Stimulated activated naive CD8-positive, alpha-beta T cell treated with anti-CD3 and anti-CD28 coated beads, Interleukin-15, Interleukin-2, amounts not matched to agents 100 ng/mL and 50 ng/mL, for 24 hours (primary cell): ENCODE data around the gene BAIAP2.
"Not testable (repeated sequence)": the region's sequence is repeated elsewhere in the genome, so short reads cannot be mapped to it uniquely, and the experiment has no call there.

Experiments
- H3K27ac Mint-ChIP-seq: one replicate; pipeline ENCODE4 v1.8.0; 2021; ENCODE audit warnings: mild to moderate bottlenecking, mixed read lengths
- H3K27me3 Mint-ChIP-seq: one replicate; pipeline ENCODE4 v1.8.0; 2021; ENCODE audit warnings: mixed read lengths
- H3K36me3 Mint-ChIP-seq: one replicate; pipeline ENCODE4 v1.8.0; 2021; ENCODE audit warnings: low read depth, mixed read lengths
- H3K4me1 Mint-ChIP-seq: one replicate; pipeline ENCODE4 v1.8.0; 2021; ENCODE audit warnings: low read depth, mixed read lengths
- H3K4me3 Mint-ChIP-seq: one replicate; pipeline ENCODE4 v1.8.0; 2021; ENCODE audit warnings: mild to moderate bottlenecking, mixed read lengths
- H3K9me3 Mint-ChIP-seq: one replicate; pipeline ENCODE4 v1.8.0; 2021; ENCODE audit warnings: mixed read lengths

Gene BAIAP2

DNA sequence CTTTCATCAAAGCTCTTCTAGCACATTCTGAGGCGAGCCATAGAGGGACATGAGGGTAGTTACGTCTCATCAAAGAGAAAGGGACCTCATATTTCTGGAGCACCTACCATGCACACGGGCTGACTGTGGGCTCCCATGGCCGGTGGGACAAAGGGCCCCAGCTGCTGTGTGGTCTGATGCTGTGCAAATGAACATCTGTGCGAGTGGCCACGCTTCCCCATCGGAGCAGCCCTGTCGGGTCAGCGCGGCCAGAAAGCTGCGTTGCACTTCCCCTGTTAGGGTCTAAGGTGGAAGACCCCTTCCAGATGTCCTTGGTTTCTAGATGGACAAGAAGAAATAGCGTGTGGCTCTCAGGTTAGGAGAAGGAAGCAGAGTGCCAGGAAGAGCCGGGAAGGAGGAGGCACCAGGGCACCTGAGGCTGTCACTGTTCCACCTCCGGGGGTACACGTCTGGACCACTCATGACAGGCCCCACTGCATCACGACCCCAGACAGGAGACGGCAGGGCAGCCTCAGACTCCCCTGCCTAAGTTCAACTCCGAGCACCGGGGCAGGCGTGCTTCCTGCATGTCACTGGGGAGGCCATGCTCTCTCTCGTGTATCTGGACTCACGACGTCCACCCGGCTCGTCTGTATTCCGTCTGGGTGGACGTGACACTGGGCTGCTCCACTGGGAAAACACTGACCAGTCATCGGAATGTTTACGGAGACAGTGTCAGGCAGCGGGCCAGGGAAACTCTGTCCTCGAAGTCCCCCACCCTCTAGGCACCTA is 8.5 kb upstream of the BAIAP2 start:
- peaks cover 4% of the 10 kb centered on the region for H3K9me3 Mint-ChIP-seq
- no peak overlapping the region for H3K4me3 Mint-ChIP-seq
- H3K4me1 Mint-ChIP-seq: peaks cover 7% of the 10 kb centered on the region
- no peak overlapping the region for H3K27ac Mint-ChIP-seq
- H3K36me3 Mint-ChIP-seq: no peaks in the 10 kb centered on the region
- H3K27me3 Mint-ChIP-seq: peaks cover 17% of the 10 kb centered on the region

DNA sequence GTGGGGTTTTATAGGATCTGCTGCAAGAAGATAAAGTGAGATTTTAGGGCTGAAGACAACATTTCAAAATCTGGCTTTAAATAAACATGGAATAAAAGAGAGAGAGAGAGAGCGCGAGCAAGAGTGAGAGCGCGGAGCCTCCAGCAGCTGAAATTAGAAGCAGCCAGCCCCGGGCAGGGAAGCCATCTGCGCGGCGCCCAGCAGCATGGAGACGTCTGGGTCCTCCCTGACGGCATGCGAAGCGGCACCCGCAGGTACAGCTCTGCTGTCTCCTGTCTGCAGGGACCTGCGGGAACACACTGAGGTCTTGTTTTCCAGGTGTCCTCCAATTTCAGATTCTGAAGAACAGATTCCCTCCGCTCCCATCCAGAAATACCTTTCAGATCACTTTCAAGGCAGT is 7.9 kb upstream of the BAIAP2 start:
- Mint-ChIP-seq H3K4me1 (peaks cover 7% of the 10 kb centered on the region), H3K27ac (no peak overlapping the region), H3K9me3 (peaks cover 4% of the 10 kb centered on the region), H3K36me3 (no peaks in the 10 kb centered on the region), H3K27me3 (peaks cover 17% of the 10 kb centered on the region), H3K4me3 (no peak overlapping the region)

DNA sequence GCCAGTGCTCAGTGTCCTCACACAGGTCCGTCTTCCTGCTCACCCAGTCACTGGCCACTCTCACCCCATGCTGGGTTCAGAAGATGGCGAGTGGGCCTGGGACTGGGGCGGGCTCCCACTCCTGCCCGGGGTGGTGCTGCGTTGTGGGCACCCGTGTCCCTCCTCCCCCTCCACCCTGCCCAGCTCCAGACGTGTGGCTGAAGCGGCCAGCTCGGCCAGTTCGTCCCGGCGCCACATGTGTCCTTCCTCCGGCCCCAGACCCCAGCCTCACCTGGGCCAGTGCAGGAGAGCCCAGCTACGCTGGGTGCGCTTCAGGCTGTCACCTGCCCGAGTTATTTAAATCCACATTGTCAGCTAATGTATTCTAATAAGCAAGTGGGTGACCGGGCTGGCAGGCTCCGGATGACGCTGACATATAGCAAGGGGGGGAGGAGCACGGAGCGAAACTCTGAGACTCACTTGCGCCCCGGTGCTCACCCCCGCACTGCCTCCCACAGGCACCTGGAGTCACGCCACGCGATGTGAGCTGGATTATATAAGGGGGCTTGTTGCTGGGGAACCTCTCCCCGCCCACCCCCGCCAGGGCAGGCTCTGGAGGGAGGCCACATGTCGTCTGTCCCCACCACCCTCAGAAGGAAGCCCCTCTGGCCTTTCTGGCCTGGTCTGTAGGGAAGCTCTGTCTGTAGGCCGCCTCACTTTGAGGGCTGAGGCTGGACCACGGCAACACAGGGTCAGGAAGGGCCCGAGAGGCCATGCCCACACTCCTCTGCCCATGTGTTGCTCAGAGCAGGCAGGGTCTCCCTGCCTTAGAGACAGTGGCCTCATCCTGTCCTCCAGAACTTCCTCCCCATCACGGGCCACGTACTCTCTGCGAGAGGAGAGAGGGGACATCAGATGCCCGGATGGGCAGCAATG is 7.1 kb upstream of the BAIAP2 start:
- Mint-ChIP-seq H3K4me1 (peaks cover 7% of the 10 kb centered on the region), H3K36me3 (no peaks in the 10 kb centered on the region), H3K4me3 (no peak overlapping the region), H3K9me3 (peaks cover 4% of the 10 kb centered on the region), H3K27me3 (peaks cover 17% of the 10 kb centered on the region), H3K27ac (no peak overlapping the region)

DNA sequence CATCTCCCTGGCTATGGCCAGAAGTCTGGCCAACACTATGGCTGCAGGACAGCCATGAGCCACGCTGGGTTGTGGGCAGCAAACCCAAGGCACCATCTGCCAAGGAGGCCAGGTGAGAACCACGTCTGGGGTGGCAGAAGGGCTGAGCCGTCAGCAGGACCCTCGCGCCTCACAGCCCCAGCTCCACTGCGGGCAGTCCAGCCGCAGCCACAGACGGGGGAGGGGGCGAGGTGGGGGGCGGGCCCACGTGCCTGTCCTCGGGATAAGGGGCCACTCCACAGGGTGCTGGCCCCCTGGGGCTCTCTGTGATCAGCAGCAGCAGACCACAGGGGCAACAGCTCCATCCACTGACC is 6.5 kb upstream of the BAIAP2 start:
- H3K4me1 Mint-ChIP-seq: peaks cover 10% of the 10 kb centered on the region
- peaks cover 4% of the 10 kb centered on the region for H3K9me3 Mint-ChIP-seq
- H3K27ac Mint-ChIP-seq: no peak overlapping the region
- peaks cover 22% of the 10 kb centered on the region for H3K27me3 Mint-ChIP-seq
- no peaks in the 10 kb centered on the region for H3K36me3 Mint-ChIP-seq
- H3K4me3 Mint-ChIP-seq: no peak overlapping the region

DNA sequence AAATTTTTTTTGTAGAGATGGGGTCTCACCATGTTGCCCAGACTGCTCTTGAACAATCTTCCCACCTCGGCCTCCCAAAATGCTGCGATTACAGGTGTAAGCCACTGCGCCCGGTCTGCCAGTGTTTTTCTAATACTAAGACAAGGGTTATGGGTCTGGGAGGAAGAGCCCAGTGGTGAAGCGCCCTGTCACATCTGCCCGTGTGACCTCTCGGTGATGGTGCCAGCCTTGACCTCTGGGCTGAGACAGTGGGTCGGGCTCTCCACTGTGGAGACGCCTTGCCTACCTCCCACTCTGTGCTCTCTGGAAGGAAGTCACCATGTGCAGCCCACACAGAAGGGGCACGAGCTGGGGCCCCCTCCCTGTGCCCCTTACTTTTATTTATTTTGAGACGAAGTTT is 5.1 kb upstream of the BAIAP2 start:
- H3K4me3 Mint-ChIP-seq: no peak overlapping the region
- H3K9me3 Mint-ChIP-seq: peaks cover 4% of the 10 kb centered on the region
- H3K27me3 Mint-ChIP-seq: peaks cover 29% of the 10 kb centered on the region
- peaks cover 15% of the 10 kb centered on the region for H3K4me1 Mint-ChIP-seq
- H3K36me3 Mint-ChIP-seq: no peaks in the 10 kb centered on the region
- H3K27ac Mint-ChIP-seq: no peak overlapping the region

DNA sequence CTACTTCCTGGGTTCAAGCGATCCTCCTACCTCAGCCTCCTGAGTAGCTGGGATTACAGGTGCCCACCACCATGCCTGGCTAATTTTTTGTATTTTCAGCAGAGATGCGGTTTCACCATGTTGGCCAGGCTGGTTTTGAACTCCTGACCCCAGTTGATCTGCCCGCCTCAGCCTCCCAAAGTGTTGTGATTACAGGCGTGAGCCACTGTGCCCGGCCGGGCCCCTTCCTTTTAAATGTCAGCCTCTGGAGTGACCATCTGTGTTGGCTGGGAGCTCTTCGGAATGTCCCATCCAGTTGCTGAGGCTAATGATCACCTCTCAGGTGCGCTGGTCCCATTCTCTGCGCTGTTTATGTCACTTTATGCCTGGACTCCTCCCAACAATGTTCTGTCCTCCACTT is 4.6 kb upstream of the BAIAP2 start:
- not testable (repeated sequence) for H3K27ac Mint-ChIP-seq, H3K36me3 Mint-ChIP-seq, H3K9me3 Mint-ChIP-seq, H3K4me3 Mint-ChIP-seq
- H3K4me1 Mint-ChIP-seq: peaks cover 15% of the 10 kb centered on the region
- peaks cover 29% of the 10 kb centered on the region for H3K27me3 Mint-ChIP-seq

DNA sequence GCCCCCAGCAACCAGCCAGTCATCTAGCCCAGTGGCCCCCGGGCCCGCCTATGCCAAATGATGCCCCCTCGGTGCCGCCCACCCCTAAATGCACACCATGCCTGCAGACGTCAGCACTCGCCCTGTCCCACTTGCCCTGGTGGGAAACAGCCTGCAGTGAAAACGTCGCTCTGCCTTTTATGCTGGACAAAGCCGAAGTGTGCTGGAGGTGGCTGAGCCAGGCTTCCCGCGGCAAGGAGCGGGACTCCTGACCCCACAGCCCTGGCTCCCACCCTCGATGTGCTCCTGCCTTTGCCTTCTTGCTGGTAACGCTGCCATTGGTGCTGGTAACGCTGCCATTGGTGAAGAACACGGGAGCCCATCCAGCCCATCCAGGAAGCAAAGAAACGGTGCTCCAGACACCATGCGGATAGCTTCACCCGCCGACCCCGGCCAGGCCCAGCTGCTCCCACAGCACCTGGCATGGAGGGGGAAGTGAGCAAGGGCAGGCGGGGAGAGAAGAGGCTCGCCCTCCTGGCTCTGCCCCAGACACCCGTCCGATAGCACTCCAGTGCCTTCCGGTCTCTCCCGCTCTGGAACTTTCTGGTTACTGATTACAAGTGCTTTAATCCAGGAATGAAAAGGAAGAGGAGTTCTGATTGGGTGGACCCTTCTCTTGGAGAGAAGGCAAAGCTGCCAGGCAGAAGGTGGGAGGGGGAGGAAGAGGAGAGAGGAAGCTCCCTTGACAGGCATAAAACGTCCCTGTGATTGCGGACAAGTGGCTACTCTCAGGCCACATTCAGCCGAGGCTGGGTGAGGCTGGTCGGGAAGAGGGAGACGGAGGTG is 4.0 kb upstream of the BAIAP2 start:
- Mint-ChIP-seq H3K9me3 (peaks cover 4% of the 10 kb centered on the region), H3K27me3 (peaks cover 32% of the 10 kb centered on the region), H3K4me3 (no peak overlapping the region), H3K36me3 (no peaks in the 10 kb centered on the region), H3K27ac (no peak overlapping the region), H3K4me1 (peaks cover 19% of the 10 kb centered on the region)

DNA sequence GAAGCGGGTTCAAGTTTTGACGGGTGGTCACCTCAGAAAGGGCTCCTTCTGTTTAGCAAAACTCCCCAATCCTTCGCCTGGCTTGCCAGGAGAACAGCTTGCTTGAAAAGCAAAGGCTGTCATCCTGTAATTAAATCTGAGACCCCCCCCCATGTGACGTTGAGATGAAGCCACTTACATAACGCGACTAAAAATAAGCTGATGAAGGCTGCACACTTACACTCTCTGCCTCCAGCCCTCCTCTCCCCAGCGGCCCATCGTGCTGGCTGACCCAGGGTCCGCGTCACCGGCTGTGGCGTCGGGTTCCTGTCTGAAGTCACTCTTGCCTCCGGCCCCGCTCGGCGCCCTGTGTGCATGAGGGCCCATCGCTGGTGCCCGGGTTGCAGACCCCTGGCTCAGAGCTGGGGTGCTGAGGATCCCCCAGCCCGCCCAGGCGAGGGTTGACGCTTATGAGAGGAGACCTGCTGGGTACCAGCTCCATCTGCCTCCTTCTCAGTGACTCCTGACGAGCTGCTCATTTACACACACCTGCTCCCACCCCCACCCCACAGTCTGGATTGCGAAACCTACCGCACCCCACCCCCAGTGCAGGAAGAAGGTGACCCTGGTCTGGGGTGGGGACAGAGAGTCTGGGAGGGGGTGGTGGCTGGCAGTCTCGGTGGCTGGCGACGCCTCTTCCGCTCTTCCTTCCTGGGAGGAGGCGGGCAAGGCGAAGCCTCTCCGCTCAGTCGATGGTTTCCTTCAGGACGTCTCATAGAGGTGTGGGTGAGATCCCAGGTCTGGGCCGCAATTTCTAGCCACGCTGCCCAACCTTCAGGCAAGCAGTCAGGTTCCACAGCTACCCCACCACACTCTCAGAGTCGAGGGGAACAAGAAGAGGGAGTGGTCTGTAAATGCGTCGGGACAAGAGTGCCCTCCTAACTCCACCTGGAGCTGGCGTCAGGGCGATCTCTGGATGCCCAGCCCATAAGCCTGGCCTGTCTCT is 3.1 kb upstream of the BAIAP2 start:
- H3K36me3 Mint-ChIP-seq: peaks cover 3% of the 10 kb centered on the region
- no peak overlapping the region for H3K27ac Mint-ChIP-seq
- H3K9me3 Mint-ChIP-seq: peaks cover 3% of the 10 kb centered on the region
- H3K4me1 Mint-ChIP-seq: peaks cover 26% of the 10 kb centered on the region
- H3K4me3 Mint-ChIP-seq: no peak overlapping the region
- peaks cover 40% of the 10 kb centered on the region for H3K27me3 Mint-ChIP-seq

DNA sequence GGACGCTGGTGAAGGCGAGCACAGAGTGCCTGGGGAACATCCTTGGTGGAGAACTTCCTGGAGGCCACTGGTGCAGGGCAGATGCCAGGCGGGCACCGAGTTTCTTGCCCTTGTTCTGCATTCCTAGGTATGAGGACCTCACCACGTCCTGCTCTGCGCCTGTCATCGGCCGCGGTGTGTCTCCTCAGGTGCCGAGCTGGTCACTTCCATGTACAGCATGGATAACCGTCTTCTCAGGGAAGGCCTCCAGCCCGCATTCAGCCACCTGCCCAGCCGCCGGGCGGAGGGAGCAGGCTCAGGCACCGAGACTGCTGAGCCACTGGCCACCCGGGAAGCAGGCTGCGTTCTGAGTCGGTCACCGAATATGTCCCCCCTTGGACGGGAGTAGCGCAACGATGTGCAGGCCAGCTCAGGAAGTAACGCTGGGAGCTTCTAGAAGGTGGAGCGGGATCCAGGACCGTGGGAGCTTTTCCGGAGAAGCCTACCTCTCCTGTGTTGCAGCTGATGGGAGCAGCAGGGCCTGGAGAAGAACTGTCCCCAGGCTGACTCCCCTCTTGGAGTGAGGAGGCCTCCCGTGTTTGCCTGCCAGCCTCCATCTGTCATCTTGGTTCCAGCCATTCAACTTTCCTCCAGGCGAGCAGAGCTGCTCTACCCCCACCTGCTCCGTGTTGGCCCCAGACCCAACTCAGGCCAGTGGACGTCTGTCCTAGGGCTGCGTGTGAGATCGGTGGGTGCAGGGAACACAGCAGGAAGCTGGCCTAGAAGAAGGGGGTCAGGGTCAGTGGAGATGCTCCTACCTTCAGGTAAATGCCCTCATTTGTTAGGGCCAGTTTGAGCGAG is 2.1 kb upstream of the BAIAP2 start:
- Mint-ChIP-seq H3K4me3 (peak overlapping the region; percentile 47), H3K36me3 (peaks cover 3% of the 10 kb centered on the region), H3K4me1 (peaks cover 28% of the 10 kb centered on the region), H3K9me3 (no peaks in the 10 kb centered on the region), H3K27ac (no peak overlapping the region), H3K27me3 (peaks cover 39% of the 10 kb centered on the region)

DNA sequence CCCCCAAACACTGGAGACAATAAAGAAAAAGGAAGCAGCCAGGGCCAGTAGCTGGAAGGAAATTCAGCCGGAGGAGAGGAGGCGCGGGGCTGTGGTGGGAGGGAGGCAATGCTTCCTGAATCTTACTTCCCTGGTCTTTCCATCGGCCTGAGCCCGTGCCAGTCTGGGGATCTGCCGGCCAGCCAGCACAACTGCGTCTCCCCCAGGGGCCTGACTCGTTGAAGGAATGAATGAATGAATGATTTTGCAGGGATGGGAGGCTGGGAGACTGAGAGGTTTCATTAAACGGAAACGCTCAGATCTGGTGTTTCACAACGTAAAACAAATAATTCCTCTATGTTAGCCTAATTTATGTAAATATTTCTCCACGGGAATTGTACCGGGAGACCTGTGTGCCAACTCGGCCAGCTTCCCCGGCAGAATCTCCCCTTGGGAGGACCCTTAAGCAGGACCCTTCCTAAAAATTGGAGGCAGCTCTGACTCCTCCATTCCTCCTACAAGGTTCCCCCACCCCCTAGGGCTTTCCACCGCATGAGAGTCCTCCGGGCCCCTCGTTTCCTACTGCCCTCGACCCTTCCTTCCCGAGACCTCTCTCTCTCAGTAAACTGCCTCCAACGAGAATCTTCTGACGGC is 1.3 kb upstream of the BAIAP2 start:
- Mint-ChIP-seq H3K36me3 (peaks cover 3% of the 10 kb centered on the region), H3K27me3 (peaks cover 39% of the 10 kb centered on the region), H3K9me3 (no peaks in the 10 kb centered on the region), H3K4me3 (peak overlapping the region; percentile 52), H3K4me1 (peaks cover 26% of the 10 kb centered on the region), H3K27ac (no peak overlapping the region)

DNA sequence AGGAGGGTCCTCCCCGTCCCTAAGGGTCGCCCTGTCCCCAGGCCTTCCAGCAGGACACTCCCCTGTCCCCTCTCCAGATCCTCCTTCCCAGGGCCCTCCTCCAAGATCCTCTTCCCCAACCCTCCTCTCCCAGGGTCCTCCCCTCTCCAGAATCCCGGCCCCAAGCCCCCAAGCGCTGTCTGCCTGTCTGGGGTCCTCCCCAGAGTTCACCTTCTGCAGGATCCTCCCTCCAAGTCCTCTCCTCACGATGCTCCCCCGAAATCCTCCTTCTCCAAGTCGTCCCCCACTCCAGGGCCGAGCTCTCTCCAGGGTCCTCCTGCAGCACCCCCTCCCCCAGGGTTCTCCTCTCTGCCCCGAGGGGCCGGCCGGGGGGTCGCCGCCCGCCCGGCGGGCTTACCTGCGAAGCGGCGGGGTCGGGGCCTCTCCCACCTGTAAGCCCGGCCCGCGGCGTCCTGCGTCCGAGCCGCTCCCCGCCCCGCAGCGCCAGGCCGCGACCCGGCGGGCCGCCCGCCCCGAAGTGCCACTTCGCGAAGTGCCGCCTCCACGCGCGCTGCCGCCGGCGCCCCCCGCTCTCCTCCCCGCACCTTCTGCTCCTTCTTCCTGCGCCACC is 678 bp upstream of the BAIAP2 start:
- H3K27ac Mint-ChIP-seq: no peak overlapping the region
- H3K9me3 Mint-ChIP-seq: no peaks in the 10 kb centered on the region
- H3K27me3 Mint-ChIP-seq: peaks cover 35% of the 10 kb centered on the region

DNA sequence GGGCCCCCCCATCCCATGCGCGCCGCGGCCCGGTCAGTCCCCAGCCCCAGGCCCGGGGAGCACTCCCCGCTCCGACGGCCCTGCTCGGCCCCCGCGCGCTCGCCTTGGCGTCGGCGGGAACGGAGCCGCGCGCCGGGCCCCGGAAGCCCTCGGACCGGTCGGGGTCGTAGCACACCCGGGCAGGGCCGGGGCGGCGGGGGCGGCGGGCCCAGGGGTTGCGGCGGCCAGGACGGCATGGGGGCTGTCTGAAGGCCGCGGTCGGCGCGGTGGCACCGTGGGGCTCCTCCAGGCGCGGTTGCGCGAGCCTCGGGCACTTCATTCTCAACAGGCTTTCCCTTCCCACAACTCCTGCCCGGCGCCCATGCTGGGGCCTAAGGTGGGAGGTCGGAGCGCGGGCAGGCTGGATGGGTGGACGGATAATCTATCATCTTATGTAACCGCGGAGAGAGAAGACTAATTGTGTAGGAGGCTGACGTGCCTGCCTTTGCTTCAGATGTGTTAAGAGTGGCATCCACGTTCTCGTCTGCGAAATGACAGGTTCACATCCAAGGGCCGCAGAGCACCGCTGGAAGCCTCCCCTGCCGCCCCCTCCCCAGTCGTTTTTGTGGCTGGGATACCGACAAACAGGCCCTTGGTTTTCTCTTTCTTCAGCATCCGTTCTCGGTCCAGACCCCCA is 708 bp downstream of the BAIAP2 start:
- Mint-ChIP-seq H3K4me3 (peak overlapping the region; percentile 77), H3K4me1 (peaks cover 26% of the 10 kb centered on the region), H3K9me3 (no peaks in the 10 kb centered on the region), H3K36me3 (peaks cover 3% of the 10 kb centered on the region), H3K27ac (no peak overlapping the region), H3K27me3 (peaks cover 28% of the 10 kb centered on the region)

More for the DNA sequence above, 678 bp upstream of the BAIAP2 start:
- Mint-ChIP-seq H3K36me3 (peaks cover 3% of the 10 kb centered on the region), H3K4me1 (peaks cover 26% of the 10 kb centered on the region), H3K4me3 (peak overlapping the region; percentile 52)
